GM19463 (cell line): ENCODE data around the gene MYRIP.

ENCODE experiments used
- ATAC-seq: cut with Tn5 transposase; IDR thresholded peaks from one replicate; pipeline ENCODE4 v1.9.1; 2021; ENCODE audit warnings: mild to moderate bottlenecking, moderate library complexity; ENCODE audit not compliant: unreplicated experiment

MYRIP gene

DNA sequence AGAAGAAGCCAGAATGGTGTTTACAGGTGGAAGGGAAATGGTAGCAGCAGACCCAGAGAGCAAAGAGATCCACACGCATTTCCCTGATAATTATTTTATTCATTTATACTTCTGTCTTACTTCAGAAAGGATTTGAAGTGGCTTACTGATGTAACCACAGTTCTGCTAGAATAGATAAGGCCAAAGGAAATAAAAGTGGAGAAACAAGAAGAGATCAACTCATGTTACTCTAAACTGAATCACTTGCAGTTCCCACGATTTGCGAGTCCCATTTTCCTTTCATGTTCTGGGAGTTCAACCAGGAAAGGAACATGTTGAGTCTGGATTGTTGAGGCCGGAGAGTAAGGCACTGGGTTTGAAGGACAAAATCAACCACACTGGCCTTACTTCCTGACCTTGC lies 151.8 kb downstream of the MYRIP start:
- ATAC-seq = no peak

DNA sequence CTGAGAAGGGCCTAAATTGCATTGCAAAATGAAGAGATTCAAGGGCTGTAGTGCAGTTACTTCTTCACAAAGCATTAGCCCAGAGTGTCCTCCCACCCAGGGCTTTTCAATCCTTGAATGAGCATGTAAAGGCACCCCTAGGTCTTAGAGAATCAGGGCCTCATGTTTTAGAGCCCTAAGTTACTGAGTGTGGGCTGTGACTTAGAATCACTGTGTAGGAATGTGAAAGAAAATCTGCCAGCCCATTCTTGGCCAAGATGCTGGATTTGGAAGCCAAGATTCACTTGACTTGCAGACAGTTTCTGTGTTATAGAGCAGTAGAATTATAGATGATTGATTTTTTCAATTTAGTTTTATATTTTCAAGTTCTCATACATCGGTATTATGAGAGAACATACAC lies 153.2 kb downstream of the MYRIP start:
- ATAC-seq = no peak

DNA sequence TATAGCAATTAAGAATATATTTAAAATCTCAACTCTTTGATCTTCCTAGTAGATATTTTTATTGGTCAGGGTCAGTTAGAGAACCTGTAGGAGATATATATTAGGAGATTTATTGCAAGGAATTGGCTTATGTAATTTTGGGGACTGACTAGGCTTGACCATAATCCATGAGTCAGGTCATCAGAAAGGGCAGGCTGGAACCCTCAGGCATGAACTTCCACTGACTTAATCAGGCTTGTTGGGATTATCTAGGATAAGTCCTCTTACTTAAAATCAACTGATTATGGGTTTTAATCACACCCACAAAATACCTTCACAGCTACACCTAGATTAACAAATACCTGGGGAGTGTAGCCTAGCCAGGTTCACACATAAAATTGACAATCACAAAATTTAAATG lies 156.1 kb downstream of the MYRIP start:
- ATAC-seq = no peak

DNA sequence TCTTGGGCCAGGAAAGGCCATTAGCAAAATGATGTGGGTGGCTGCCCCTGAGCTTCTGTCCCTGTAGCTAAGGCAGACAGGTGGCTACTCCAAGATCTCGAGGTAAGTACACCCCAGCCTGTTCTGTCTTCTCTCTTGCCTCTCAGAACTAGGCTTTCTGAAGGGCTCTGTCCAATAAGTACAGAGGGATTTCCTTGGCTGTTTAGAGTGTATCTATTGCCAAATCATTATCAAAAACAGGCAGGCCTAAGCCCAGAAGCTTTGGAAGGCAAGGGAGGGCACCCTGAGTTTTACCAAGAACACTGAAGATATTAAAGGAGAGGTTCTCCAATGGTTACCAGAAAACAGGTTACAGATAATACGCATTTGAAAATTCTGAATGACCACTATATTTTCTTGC lies 156.6 kb downstream of the MYRIP start:
- ATAC-seq = no peak

DNA sequence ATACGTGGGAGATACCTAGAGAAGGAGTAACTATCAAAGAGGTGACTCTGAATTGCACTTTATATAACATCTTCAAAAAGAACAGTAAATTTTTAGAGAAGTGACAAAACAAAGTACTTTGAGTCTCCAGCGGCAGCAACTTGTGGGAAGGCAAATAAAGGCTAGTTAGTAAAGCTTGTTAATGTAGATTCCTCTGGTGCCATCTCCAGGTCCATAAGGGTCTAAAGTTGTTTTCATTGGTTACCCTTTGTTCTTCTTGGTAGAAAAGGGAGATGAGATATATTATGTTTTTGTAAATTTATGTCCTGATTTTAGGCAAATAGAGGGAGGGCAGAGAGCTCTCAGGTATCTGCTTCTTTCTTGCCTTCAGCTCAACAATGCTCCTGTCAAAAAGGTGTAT lies 161.6 kb downstream of the MYRIP start:
- ATAC-seq = no peak

DNA sequence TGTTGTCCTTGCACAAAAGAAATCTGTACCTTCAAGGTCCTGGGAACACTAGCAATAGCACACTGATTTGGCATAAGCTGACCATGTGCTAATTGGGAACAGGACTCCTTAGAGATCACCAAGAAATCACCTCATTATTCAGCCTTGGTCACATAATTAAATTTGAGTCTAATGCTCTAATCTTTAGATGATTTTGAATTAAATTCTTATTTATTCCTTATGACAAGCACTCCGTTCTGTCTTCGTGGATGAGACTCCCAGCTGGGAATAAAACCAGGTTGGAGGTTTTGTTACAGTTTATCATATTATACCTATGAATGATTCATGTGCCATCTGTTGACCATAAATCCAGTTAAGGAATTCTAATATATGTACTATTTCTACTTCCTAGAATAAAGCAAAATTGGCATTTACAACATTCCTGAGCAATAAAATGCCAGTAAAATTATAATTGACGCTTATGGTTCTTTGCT lies 162.2 kb downstream of the MYRIP start:
- no peak for ATAC-seq

DNA sequence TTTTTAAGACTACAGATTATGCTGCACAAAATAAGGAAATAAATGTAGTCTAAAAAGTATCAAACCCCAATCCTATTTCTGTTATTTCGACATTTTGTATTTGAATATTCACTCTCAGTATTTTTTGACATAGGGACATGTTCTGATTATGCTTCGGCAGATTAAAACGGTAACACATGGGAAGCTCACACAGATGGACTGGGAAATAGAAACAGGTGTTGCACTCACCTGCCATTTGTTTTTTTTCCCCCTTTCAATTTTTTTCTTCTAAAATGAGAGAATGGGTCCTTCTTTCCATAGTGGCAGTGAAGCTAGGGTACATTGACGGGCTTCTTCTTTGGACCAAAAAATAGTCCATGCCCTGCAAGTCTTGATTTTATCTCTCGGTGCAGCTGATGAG lies 163.1 kb downstream of the MYRIP start:
- no peak for ATAC-seq

DNA sequence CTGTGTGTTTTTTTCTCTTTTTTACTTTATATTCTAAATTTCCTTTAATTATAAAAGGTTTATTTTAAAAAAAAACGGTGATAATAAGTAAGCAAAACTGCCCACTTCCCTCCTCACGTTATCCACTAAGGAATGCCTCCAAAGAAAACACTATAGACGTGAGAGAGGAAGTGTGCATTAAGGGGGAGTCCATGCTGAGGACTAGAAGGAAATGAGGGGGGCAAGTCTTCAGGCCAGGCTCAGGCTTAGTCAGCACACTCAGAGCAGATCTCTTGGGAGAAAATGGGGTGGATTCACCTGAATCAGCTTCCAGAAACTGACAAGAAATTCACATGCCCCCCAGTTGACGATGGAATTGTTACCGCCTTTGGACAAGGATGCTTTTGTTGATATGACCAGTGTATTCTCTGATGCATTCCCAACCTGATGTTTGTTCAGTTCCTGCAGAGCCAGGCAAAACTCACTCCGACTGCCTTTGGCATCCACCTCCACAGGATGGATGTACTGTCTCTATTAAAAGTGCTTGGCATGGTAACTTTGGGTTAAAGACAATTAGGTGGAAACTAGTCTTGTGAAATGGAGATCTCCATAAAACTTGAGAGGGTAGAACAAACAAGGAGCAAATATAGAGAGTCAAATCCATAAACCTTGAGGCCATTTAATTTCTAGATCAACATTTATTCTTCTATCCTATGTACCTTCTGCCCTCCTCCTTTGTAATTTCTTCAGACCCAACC lies 167.8 kb downstream of the MYRIP start:
- no peak for ATAC-seq

DNA sequence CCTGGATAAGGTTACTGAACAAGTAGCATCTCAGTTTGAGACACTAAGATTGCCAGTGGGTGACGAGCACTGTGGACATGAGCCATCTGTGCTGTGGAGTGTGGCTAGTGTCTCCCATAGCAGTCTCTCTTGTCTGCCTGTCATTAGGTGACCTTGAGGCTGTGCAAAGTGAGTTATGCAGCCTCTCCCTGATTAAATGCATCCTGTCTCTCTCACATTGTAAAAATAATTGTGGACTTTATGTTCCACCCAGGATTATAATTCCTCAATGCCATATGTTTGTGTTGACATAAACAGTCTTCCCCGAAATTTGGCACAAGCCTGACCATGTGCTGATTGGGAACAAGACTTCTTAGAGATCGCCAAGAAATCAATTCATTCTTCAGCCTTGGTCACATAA lies 168.9 kb downstream of the MYRIP start:
- no peak for ATAC-seq

DNA sequence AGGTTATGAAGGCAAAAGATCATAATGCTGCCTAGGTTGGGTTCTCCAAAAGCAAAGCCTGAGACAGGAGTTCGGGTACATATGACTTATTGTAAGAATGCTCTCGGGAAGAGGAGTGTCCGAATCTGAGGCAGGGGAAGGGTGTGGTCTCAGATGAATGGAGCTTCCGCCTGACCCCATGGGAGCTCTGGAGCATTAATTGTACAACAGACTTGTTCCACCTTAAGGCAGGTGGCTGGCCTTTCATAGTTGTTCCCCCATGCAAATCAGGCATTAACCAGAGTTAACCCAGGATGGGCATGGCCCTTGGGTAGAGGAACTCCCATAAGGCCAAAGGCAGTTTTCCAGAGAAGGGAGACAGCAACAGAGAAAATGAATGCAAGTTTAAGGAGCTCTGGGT lies 170.6 kb downstream of the MYRIP start:
- ATAC-seq = no peak

DNA sequence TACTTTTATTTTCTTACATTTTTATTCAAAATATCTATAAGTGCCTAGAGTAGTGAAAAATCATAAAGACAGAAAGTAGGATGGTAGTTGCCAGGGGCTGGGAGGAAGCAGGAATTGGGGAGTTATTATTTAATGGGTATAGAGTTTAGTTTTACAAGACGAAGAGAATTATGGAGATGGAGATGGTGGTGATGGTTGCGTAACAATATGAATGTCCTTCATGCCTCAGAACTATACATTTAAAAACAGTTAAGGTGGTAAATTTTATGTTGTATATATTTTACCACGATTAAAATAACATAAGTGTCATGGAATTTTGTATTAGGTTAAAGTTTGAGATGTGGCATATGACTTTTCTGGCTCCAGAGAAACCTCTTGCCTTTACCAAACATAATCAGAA lies 171.4 kb downstream of the MYRIP start:
- no peak for ATAC-seq

DNA sequence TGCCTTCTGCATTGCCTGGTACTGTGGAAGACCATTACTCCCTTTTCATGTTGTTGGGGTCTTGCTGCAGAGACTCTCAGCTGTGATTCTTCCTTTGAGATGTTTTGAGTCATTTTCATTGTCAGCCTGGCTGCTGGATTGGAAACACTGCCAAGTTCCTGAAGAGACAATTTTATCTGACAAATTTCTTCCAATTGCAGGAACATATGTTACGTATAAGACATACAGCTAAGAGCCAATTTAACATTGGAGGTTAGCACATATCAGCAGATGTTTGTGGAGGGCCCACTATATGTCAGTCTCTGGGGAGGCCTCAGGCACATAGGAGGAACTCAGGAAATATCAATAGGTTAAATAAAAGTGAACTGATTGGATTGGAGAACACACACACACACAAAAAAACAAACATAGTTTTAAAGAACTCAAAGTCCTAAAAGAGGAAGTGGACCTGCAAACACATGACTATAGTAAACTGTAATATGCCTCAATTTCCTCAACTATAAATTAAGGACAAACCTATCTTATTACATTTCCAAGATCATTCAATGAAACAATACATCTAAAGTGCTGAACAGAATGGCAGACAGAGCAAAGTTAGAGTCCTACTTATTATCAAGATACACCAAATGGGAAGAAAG lies 172.3 kb downstream of the MYRIP start:
- ATAC-seq = no peak

DNA sequence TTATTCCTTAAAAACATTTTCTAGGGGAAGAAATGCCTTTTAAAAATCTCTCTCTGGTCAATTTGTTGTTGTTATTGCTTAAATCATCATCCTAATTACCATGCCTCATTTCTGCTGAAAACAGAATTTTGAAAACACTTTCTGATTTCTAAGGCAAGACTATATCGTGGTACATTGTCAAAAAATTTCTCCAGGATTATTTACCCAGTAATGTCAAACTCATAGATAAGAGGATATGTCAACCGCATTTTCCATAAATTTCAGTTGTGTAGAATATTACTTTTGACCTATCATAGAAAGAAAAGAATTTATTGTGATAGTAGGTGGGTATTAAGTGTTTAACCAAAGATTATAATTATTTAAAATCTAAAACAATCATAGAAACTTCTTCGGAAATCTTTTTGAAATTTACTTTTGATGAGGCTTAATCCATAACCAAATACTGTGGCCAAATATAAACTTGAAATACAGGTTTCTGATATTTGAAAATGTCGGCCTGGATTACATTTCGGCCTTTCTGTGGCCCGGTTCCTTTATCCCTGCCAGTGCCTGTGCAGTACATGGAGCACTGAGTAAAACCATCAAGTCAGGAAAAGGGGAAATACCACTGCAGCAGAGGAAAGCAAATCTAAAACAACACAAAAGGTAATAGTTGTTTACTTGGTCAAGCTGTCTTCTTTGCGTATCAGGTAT lies 173.4 kb downstream of the MYRIP start:
- no peak for ATAC-seq

DNA sequence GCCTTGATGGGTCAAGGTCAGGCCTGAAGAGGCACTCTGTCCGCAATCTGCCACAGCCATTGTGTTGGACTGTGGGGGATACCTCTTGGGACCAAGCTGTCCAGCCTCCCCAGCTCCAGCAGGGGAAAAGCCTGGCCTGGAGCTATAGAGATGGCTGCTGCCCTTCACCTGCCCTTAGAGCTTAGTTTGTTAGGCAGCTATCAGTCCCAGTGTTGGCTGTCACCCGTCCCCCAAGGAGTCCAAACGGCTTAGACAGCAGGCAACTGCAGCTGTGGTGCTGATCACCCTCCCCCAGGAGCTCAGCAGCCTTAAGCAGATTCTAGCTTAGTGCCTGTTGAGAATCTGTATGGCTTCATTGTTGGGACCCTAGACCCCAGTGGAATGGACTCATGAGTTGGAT lies 180.3 kb downstream of the MYRIP start:
- no peak for ATAC-seq

DNA sequence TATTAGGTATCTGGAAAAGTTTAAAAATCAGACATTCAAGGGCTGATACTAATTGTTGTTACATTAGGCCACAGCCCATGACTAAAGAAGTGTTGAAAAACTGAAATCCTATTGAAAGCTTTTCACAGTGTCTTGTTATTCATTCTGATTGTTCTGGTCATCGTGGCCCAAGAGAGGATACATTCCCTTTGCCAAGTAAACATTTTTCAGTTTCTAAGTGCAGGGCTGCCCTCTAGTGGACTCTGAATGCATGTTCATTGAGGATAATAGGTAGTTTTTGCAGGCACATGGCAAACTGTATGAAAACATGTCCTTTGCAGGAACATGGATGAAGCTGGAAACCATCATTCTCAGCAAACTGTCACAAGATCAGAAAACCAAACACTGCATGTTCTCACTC lies 181.1 kb downstream of the MYRIP start:
- peak; percentile 53 for ATAC-seq

DNA sequence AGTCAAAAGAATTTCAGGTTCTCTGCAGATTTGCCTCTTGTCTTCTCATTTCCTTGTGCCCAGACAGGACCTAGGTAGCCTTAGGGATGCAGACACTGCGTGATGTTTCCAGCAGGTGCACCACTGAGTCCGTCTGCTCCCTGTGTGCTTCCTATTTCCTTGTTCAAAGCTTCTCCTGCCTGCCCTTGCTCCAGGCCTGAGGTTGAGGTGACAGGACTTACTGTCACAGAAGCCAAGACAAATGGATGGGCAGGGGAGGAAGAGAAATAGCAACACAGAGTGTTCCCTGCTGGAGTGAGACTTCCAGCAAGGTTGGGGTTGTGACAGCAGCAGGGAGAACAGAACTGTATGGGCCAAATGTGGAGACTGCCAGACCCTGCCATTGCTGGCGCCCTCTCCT lies 199.4 kb downstream of the MYRIP start:
- ATAC-seq = no peak

DNA sequence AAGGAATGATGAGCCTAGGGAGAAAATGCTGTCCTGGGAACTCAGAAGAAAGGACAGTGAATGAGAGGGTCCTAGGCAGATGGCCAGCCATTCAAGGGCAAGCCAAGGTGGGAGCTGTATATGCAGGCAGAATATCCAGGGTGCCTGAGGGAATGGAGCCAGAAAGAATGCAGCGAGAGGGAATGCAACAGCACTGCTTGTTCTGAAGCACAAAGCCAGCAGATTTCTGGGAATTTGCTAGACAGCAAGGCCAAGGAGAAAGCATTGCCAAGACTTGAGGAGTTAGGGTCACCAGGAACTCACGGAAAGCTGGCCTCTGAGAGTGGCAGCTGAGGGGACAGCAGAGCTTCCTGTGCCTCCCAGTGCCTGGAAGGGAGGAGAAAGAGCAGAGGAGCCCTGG lies 200.6 kb downstream of the MYRIP start:
- no peak for ATAC-seq

DNA sequence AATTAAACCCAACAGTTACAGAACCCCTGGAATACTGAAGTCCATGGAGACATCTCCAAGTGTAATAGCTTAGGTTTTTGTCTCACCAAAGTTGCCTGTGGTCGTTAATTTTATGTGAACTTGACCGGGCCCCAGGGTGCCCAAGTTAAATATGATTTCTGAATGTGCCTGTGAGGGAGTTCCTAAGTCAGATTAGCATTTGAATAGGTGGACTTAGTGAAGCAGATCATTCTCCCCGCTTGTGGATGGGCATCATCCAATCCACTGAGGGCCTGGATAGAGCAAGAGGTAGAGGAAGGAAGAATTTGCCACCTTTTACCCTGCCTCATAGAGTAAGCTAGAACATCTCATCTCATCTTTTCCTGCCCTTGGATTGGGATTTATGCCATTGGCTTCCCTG lies 203.0 kb downstream of the MYRIP start:
- ATAC-seq = no peak

DNA sequence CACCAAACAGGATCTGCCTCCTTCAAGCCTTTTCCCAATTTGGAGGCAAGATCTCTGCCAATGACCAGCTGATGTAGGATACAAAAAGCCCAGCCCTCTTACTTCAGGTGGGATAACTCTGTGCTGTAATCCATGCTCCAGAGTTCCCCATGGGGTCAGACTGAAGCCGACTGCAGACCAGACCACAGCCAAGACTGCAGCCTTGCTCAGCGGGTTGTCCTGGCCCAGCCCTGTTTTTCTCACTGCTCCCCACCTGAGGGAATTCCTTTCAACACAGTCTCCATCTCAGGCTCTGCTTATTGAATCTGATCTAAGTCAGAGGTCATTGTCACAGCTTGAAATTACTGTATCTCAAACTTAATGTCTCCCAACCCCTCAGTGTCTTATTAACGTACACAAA lies 207.0 kb downstream of the MYRIP start:
- no peak for ATAC-seq

DNA sequence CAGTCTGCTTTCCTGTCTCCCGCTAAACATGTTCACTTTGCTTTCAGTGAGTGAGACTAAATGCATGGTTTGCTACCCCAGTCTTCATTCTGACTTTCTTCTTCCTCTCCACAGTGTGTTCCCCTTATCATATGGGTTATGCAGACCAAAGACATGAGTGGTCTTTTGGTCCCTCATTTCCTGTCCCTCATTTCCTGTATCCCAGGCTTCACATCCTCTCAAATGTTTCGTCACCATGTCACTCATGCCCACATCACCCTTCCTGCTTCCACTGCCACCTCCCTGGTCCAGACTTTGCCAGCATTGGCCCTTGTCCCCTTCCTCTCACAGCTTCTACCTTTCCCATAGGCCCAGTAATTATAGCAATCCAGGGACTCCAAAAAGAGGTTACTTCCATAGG lies 209.0 kb downstream of the MYRIP start:
- no peak for ATAC-seq

DNA sequence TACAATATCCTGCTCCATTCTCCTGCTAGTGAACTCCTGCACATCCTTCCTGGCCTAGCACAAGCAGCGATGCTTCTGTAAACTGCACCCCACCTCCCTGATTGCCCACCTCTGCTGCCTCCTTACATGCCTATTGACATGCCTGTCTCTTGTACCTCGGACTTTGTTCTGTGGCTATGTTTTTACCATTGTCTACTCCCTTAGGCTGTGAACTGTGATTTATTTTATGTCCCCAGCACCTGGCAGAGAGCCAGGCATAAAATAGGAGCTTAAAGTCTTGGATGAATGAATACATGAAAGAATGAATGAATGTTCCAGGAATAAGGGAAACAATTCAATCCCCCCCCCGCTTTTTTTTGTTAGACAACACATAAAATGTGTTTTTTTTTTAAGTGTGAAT lies 210.0 kb downstream of the MYRIP start:
- ATAC-seq = no peak

DNA sequence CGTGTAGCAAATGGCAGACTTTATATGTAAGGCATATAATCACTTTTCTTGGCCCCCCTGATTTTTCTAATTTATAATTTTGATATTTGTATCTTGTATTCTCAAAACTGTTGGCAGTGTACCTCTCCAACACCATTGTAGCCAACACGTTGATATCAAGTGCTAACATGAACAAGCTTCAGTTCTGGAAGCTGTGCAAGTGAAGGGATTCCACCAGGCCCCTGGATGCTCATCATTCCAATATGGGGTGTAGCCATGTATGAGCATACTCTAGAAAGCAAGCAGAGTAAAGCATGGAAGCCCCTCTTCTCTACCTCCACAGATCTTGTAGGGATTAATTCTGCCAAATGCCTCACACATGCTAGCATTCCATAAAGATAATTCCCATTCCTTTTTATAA lies 211.3 kb downstream of the MYRIP start:
- no peak for ATAC-seq
